Aortic smooth muscle cell (primary cell): ENCODE measurements around the gene SCARF1. TPM values are rescaled to one million over a fixed set of nuclear protein-coding genes. Genes with fewer than 3 reads are reported as not detected.

Experiments
- total RNA-seq: library from RNA; depleted of rRNA; stranded (reverse); fragments of >200 nt; gene quantifications from 2 replicates; pipeline ENCODE4 v1.2.3, GENCODE V29; 2014

Gene SCARF1
- total RNA-seq = 2.3 and 4.4 TPM in 2 replicates

GRCh38 chr17:1645207-1646171, at the start of gene SCARF1:
Gene SCARF1, minus strand, starts transcription at chr17:1645732. Its CDS starts 35 bp downstream, at chr17:1645697.

GRCh38 chr17:1684378-1685189, 39.1 kb upstream of the SCARF1 start, which contains the start of gene PRPF8:
Gene PRPF8, minus strand, starts transcription at chr17:1684867. Its CDS starts 296 bp downstream, at chr17:1684571.

GRCh38 chr17:1649844-1650501, 4.4 kb upstream of the SCARF1 start, which contains the start of gene RILP:
Gene RILP, minus strand, starts transcription at chr17:1649866. Its CDS starts 62 bp downstream, at chr17:1649804.

DNA sequence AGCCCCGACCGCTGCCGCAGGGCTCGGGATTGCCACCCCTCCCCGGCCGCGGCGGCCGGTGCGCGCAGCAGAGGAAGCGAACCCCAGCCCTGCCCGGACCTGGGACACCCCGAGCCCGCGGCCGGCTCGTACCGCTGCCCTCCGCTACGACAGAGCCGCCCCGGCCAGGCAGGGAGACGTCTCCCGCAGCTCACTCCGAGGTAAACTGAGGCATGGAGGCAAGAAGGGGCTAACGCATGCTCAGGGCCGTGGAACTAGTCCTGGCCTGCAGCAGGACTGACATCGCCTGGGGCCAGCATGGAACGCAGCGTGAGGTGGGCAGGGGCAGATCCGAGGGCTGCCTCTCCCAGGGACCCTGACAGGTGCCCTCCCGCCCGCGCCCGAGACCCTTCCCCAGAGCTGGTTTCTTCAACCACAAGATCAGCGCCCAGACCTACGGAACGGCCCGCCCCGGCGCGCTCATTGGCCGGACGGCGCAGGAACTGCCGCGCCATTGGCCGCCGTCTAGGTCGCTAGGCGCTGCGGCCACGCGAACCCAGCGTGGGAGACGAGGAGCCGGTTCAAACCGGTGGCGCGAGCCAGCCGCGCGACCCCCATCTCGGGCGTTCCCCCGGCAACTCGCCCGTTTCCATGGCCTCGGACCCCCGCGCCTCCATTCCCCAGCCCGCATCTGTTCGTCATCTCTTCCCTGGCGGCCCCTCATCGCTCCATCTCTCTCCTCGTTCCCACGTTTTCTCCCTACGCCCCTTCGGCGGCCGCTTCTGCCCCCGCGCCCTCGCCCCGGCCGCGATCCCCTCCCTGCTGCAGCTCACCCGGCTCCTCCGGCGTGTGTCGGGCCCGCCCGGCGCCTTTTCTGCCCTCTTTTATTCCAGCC, 17.3 kb downstream of the SCARF1 start, which contains the start of gene SLC43A2:
TSS of gene SLC43A2 (minus strand) at position 853 of the 874 bp plus-strand sequence. CDS start 960 bp downstream, outside the sequence.

Other genes starting within 250 kb of the SCARF1 start
- gene YWHAE, start 245.5 kb downstream of the SCARF1 start, total RNA-seq = 335 and 389 TPM in 2 replicates
- gene CRK, start 189.5 kb downstream of the SCARF1 start, total RNA-seq = 127 and 129 TPM in 2 replicates
- gene MYO1C, start 153.0 kb downstream of the SCARF1 start, total RNA-seq = 179 and 191 TPM in 2 replicates
- gene INPP5K, start 129.1 kb downstream of the SCARF1 start, total RNA-seq = 31.4 and 35.5 TPM in 2 replicates
- gene PITPNA, start 82.9 kb downstream of the SCARF1 start, total RNA-seq = 17.8 and 19.4 TPM in 2 replicates
- gene SLC43A2, start 16.9 kb downstream of the SCARF1 start, total RNA-seq = 9.0 and 14.5 TPM in 2 replicates
- gene RILP, start 4.1 kb upstream of the SCARF1 start, total RNA-seq = 12.0 and 13.7 TPM in 2 replicates
- 98.3 and 117 TPM in 2 replicates for gene PRPF8, start 39.1 kb upstream of the SCARF1 start, total RNA-seq
- gene TLCD2, start 64.6 kb upstream of the SCARF1 start, total RNA-seq = 2.6 and 3.6 TPM in 2 replicates
- gene WDR81, start 79.0 kb upstream of the SCARF1 start, total RNA-seq = 24.0 and 25.4 TPM in 2 replicates
- gene SERPINF2, start 97.1 kb upstream of the SCARF1 start, total RNA-seq = not detected in 2 replicates
- gene SERPINF1, start 116.3 kb upstream of the SCARF1 start, total RNA-seq = 47.2 and 65.3 TPM in 2 replicates
- gene SMYD4, start 184.2 kb upstream of the SCARF1 start, total RNA-seq = 8.9 and 10.8 TPM in 2 replicates
- 46.8 and 47.2 TPM in 2 replicates for gene RPA1, start 184.3 kb upstream of the SCARF1 start, total RNA-seq